ENCODE measurements around the gene ZBTB17. TPM values are rescaled to one million over a fixed set of nuclear protein-coding genes. Genes with fewer than 3 reads are reported as not detected.

ZBTB17 gene
- total RNA-seq, 1 experiment from 2014 or later, result 41.6 TPM

DNA sequence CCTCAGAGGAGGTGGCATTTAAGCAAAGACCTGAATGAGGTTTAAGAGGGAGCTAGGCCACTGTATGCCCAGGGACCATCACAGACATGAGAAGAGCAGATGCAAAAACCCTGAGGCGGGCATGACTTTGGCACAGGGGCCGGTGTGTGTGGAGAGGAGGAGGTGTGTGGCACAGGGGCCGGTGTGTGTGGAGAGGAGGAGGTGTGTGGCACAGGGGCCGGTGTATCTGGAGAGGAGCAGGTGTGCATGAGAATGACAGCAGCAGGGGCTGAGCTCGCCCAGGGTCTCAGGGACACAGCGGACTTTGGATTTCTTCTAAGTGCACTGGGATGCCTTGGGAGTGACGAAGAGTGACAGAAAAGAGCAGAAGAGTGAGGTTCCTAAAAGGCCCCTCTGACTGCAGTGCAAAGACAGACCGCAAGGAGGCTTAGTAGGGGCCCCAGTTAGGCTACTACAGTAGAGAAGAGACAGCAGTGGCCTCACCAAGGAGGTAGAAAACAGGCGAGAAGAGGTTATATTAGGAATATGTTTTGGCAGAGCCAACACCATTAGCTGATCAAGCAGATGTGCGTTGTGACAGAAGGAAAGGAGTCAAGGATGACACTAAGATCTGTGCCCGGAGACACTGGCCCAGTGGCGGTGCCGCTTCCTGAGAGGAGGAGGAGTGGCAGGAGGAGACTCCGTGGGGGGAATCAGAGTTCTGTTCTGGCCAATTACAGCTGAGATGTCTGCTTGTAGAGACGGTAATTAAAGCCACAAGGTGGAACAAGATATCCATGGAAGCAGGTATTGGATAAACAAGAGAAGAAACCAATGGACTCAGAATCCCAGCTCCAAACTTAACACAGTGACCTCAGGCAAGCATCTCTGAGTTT lies 18.4 kb downstream of the ZBTB17 start:
- intact Hi-C loops (cut with micrococcal nuclease; ENCODE audit: unreplicated experiment), result no loop called here

DNA sequence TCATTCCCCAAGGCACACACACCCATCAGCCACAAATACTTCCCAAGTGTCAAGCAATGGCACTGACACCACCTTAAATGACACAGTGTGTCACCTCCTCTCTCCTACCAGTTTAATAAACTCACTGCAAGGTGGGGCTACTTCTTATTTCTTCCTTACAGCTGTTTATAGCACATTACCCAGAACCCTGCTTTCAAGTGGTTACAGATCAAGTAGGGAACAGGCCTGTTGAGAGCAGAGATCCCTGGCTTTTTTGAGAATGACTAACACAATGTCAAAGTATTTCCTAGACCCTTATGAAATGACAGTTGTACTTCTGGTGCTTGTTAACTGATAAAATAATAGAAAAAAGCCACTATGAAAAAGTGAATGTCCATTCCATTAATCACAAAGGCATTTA lies 19.8 kb downstream of the ZBTB17 start:
- ChIA-PET POLR2A (no interaction called here), CTCF (interaction anchor here (0.5 kb wide), 1 partner anchor 142 kb away, joined by 4 read pairs; no protein-coding TSS in a partner anchor)
- TF ChIP-seq, protein P1, sequence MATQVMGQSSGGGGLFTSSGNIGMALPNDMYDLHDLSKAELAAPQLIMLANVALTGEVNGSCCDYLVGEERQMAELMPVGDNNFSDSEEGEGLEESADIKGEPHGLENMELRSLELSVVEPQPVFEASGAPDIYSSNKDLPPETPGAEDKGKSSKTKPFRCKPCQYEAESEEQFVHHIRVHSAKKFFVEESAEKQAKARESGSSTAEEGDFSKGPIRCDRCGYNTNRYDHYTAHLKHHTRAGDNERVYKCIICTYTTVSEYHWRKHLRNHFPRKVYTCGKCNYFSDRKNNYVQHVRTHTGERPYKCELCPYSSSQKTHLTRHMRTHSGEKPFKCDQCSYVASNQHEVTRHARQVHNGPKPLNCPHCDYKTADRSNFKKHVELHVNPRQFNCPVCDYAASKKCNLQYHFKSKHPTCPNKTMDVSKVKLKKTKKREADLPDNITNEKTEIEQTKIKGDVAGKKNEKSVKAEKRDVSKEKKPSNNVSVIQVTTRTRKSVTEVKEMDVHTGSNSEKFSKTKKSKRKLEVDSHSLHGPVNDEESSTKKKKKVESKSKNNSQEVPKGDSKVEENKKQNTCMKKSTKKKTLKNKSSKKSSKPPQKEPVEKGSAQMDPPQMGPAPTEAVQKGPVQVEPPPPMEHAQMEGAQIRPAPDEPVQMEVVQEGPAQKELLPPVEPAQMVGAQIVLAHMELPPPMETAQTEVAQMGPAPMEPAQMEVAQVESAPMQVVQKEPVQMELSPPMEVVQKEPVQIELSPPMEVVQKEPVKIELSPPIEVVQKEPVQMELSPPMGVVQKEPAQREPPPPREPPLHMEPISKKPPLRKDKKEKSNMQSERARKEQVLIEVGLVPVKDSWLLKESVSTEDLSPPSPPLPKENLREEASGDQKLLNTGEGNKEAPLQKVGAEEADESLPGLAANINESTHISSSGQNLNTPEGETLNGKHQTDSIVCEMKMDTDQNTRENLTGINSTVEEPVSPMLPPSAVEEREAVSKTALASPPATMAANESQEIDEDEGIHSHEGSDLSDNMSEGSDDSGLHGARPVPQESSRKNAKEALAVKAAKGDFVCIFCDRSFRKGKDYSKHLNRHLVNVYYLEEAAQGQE (IDR thresholded peaks at IDR 0.05; ENCODE audit: insufficient read depth in 1 of 2, low read depth in 2 of 2, low read length in 1 of 2), result no peak
- TF ChIP-seq, protein P2, sequence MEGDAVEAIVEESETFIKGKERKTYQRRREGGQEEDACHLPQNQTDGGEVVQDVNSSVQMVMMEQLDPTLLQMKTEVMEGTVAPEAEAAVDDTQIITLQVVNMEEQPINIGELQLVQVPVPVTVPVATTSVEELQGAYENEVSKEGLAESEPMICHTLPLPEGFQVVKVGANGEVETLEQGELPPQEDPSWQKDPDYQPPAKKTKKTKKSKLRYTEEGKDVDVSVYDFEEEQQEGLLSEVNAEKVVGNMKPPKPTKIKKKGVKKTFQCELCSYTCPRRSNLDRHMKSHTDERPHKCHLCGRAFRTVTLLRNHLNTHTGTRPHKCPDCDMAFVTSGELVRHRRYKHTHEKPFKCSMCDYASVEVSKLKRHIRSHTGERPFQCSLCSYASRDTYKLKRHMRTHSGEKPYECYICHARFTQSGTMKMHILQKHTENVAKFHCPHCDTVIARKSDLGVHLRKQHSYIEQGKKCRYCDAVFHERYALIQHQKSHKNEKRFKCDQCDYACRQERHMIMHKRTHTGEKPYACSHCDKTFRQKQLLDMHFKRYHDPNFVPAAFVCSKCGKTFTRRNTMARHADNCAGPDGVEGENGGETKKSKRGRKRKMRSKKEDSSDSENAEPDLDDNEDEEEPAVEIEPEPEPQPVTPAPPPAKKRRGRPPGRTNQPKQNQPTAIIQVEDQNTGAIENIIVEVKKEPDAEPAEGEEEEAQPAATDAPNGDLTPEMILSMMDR (IDR thresholded peaks at IDR 0.05), result no peak
- TF ChIP-seq POLR2AphosphoS5 (IDR thresholded peaks at IDR 0.05; ENCODE audit: low read depth, low read length), result no peak
- no peak for TF ChIP-seq TCF7L2 (IDR thresholded peaks at IDR 0.05; ENCODE audit: low read depth, low read length)
- no peak for TF ChIP-seq SIN3A (IDR thresholded peaks at IDR 0.05; ENCODE audit: borderline replicate concordance, insufficient read depth, low read depth, low read length)
- H3K4me3 ChIP-seq (ENCODE audit: low read depth in 2 of 2, low read length in 2 of 2), result no peak overlapping the region
- ATAC-seq (no peak), DNase-seq (ENCODE audit: low read depth, low spot score) (no peak)
- no TSS peak for BruUV-seq (replicated peaks)
- in situ Hi-C loops (cut with HindIII; ENCODE audit: low pct_unique_long_range_greater_than_20kb, low sequenced_read_pairs) (no loop called here), intact Hi-C loops (cut with micrococcal nuclease; ENCODE audit: unreplicated experiment) (no loop called here)
- peaks cover 27% of the 10 kb centered on the region for H3K4me1 ChIP-seq (ENCODE audit: control insufficient read depth, insufficient read depth, low read length)
- no peak overlapping the region for H3K27ac ChIP-seq (ENCODE audit: low read length)
- H3K36me3 ChIP-seq (ENCODE audit: control insufficient read depth, insufficient read depth, low read length), result no peaks in the 10 kb centered on the region
- H3K27me3 ChIP-seq (ENCODE audit: control insufficient read depth, insufficient read depth, low read length), result no peaks in the 10 kb centered on the region
- H3K9me3 ChIP-seq (ENCODE audit: control insufficient read depth, insufficient read depth, low read depth, low read length), result no peaks in the 10 kb centered on the region

More for the DNA sequence above, 18.4 kb downstream of the ZBTB17 start:
- in situ Hi-C loops (cut with HindIII; ENCODE audit: low pct_unique_long_range_greater_than_20kb, low sequenced_read_pairs), result no loop called here
- CTCF ChIA-PET, result interaction anchor here (0.6 to 0.7 kb wide), 2 partner anchors 110 to 141 kb away, joined by 4 to 5 read pairs; no protein-coding TSS in a partner anchor
- Histone ChIP-seq H3K27me3 (ENCODE audit: control insufficient read depth, insufficient read depth, low read length) (no peaks in the 10 kb centered on the region), H3K4me1 (ENCODE audit: control insufficient read depth, insufficient read depth, low read length) (peaks cover 16% of the 10 kb centered on the region), H3K4me3 (ENCODE audit: low read depth in 2 of 2, low read length in 2 of 2) (no peak overlapping the region), H3K36me3 (ENCODE audit: control insufficient read depth, insufficient read depth, low read length) (no peaks in the 10 kb centered on the region), H3K27ac (ENCODE audit: low read length) (no peak overlapping the region), H3K9me3 (ENCODE audit: control insufficient read depth, insufficient read depth, low read depth, low read length) (no peaks in the 10 kb centered on the region)
- ATAC-seq, result peak; percentile 55; the same call in 1 of the 2 replicates
- TF ChIP-seq, protein P2 (IDR thresholded peaks at IDR 0.05), result peak; percentile 66
- no peak for TF ChIP-seq SIN3A (IDR thresholded peaks at IDR 0.05; ENCODE audit: borderline replicate concordance, insufficient read depth, low read depth, low read length)
- BruUV-seq (replicated peaks), result no TSS peak
- DNase-seq (ENCODE audit: low read depth, low spot score), result no peak
- POLR2A ChIA-PET, result no interaction called here

All from Panc1 (cell line).